ENCODE measurements around the gene STK38L.

Gene STK38L

DNA sequence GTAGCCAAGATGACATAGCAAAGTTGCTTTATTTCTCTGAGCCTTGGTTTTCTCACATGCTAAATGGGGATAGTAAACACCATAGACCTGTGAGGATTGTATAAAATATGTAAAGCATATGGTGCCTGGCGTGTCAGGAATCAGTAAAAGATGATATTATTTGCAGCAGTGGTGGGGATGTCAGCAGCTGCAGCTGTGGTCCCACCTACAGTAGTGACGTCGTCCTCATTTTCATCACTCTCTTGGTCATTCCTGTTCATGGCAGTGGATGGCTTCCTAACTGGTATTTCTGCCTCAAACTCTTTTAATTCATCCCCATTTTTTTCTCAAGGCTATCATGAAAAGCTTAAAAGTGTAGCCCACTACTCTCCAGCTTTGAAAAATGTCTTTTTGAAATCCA lies 100.7 kb downstream of the STK38L start:
- DNase-seq (ENCODE audit: low spot score in 2 of 2) (no peak), ATAC-seq (ENCODE audit: low read depth) (no peak)
- no peaks in the 10 kb centered on the region for H3K36me3 Mint-ChIP-seq
- no peak overlapping the region for H3K27ac Mint-ChIP-seq
- no peaks in the 10 kb centered on the region for H3K4me1 Mint-ChIP-seq
- H3K9me3 Mint-ChIP-seq = no peaks in the 10 kb centered on the region
- H3K4me3 Mint-ChIP-seq = no peak overlapping the region
- no peaks in the 10 kb centered on the region for H3K27me3 Mint-ChIP-seq

DNA sequence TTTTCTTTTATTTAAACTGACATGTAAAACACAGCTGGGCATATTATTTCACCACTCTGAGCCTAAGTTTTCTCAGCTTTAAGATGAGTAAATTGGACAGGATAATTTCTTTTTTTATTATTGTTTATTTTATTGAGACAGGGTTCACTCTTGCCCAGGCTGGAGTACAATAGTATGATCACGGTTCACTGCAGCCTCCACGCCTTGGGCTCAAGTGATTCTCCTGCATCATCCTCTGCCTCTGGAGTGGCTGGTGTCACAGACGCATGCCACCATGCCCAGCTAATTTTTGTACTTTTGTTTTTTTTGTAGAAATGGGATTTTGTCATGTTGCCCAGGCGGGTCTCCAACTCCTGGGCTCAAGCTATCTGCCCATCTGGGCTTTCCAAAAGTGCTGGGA lies 101.3 kb downstream of the STK38L start:
- no peak overlapping the region for H3K4me3 Mint-ChIP-seq
- ATAC-seq (ENCODE audit: low read depth) (no peak), DNase-seq (ENCODE audit: low spot score in 2 of 2) (no peak)
- no peak overlapping the region for H3K27ac Mint-ChIP-seq
- H3K9me3 Mint-ChIP-seq = no peaks in the 10 kb centered on the region
- no peaks in the 10 kb centered on the region for H3K27me3 Mint-ChIP-seq
- H3K4me1 Mint-ChIP-seq = no peaks in the 10 kb centered on the region
- no peaks in the 10 kb centered on the region for H3K36me3 Mint-ChIP-seq

DNA sequence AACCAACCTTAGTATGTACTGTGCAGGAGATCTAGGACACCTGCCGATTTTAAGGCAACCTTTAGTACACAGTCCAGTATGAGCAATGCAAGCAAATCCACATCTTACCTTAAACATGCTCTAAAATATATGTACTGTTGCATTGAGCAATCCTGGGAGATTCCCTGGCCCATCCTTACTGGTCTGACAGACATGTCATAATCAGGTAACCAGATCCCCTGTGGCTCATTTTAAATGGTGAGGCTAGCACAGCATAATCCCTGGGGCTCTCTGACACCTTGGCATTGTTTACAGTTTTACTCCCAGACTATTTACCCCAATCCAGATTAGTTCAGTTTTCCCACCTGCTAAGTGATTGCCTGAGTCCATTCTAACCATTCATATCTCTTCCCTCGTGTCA lies 103.7 kb downstream of the STK38L start:
- ATAC-seq (ENCODE audit: low read depth) = no peak
- no peak overlapping the region for H3K27ac Mint-ChIP-seq

DNA sequence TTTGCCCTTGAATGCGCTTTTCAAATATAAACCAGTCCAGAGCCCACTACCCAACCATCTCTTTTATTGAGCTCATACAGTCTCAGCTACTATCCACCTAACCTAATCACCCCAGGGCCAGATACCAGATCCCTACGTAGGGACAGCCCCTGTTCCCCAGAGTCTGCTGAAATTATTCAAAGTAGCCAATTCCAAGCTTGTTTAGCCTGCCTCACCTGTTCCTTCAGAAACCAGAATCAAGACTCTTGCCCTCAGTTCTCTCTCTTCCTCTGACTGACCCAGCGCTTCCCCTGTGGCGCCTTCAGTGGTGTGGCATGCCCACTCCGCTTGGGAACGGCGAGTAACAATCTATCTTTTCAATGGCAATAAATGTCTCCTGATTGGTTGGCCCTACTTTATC lies 107.4 kb downstream of the STK38L start:
- Mint-ChIP-seq H3K36me3 (no peaks in the 10 kb centered on the region), H3K27ac (no peak overlapping the region), H3K9me3 (no peaks in the 10 kb centered on the region), H3K4me3 (no peak overlapping the region), H3K4me1 (no peaks in the 10 kb centered on the region), H3K27me3 (no peaks in the 10 kb centered on the region)
- DNase-seq (ENCODE audit: low spot score in 2 of 2) = no peak
- ATAC-seq (ENCODE audit: low read depth) = no peak

More for the DNA sequence above, 103.7 kb downstream of the STK38L start:
- Mint-ChIP-seq H3K27me3 (no peaks in the 10 kb centered on the region), H3K36me3 (no peaks in the 10 kb centered on the region), H3K4me3 (no peak overlapping the region), H3K4me1 (no peaks in the 10 kb centered on the region), H3K9me3 (no peaks in the 10 kb centered on the region)
- no peak for DNase-seq (ENCODE audit: low spot score in 2 of 2)

DNA sequence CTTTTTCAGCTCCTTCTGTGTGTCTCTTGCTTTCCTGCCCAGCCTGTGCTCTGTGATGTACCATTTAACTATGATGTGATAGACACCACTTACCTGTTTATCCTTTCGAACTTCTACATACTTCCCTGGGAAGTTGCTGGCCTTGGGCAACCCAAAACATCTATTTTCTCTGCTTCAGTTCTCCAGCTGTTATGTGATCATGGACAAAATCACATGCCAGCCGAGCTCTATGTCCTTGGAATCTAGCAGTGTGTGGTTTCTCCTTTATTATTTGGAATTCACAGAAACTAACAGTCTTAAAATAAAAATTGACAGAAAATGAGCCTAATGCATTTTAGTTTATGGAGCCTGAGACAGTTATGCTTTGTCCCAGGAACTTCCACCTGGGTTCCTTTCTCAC lies 111.4 kb downstream of the STK38L start:
- Mint-ChIP-seq H3K4me1 (no peaks in the 10 kb centered on the region), H3K9me3 (no peaks in the 10 kb centered on the region), H3K4me3 (no peak overlapping the region)

DNA sequence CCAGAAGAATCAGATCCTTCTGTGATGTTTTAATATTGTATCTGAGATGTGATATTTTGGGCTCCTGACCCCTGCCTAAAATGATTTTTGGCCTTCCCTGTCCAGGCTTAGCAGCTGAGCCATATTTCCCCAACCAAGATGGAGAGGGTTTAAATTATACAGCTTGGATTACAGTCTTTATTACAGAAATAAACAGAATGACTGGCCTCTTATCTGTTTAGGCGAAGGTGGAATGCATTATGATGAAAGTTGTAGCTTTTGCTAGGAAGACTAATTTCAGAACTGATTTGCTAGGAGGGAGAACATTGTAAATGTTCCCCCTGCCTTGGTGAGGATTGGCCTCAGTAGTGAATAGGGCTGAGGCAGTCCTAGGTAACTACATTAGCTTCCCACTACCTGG lies 111.9 kb downstream of the STK38L start:
- H3K4me1 Mint-ChIP-seq = no peaks in the 10 kb centered on the region
- H3K27ac Mint-ChIP-seq = no peak overlapping the region
- no peaks in the 10 kb centered on the region for H3K27me3 Mint-ChIP-seq
- ATAC-seq (ENCODE audit: low read depth) (no peak), DNase-seq (ENCODE audit: low spot score in 2 of 2) (no peak)
- H3K36me3 Mint-ChIP-seq = no peaks in the 10 kb centered on the region
- H3K9me3 Mint-ChIP-seq = no peaks in the 10 kb centered on the region
- H3K4me3 Mint-ChIP-seq = no peak overlapping the region

More for the DNA sequence above, 111.4 kb downstream of the STK38L start:
- Mint-ChIP-seq H3K27me3 (no peaks in the 10 kb centered on the region), H3K27ac (no peak overlapping the region), H3K36me3 (no peaks in the 10 kb centered on the region)
- DNase-seq (ENCODE audit: low spot score in 2 of 2) (no peak), ATAC-seq (ENCODE audit: low read depth) (no peak)

DNA sequence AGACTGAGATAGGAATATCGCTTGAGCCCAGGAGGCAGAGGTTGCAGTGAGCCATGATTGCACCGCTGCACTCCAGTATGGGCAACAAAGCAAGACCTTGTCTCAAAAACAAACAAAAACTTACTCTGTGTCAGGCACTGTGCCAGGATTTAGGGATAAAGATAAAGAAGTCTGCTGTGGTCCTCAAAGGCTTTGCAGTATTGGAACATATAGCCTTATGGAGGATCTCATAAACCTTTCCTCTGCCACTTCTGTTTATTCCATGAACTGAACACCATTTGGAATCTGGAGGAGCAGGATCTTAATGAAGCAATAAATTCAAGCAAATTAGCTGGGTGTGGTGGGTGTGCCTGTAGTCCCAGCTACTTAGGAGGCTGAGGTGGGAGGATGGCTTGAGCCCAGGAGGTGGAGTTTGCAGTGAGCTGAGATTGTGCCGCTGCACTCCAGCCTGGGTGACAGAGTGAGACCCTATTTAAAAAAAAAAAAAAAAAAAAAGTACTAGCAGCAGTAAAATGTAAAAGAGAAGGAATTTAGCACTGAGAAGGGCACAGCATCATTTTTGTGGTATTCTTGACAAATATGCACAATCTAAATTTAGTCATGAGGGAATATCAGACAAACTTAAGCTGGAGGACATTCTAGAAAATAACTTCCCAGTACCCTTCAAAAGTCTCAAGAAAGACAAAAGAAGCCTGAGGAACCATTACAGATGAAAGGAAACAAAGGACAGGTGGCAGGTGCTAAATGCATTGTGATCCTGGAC lies 115.7 kb downstream of the STK38L start:
- no peak overlapping the region for H3K27ac Mint-ChIP-seq
- H3K36me3 Mint-ChIP-seq = no peaks in the 10 kb centered on the region
- peaks cover 3% of the 10 kb centered on the region for H3K9me3 Mint-ChIP-seq
- no peaks in the 10 kb centered on the region for H3K27me3 Mint-ChIP-seq
- H3K4me3 Mint-ChIP-seq = no peak overlapping the region
- DNase-seq (ENCODE audit: low spot score in 2 of 2) (no peak), ATAC-seq (ENCODE audit: low read depth) (no peak)
- H3K4me1 Mint-ChIP-seq = no peaks in the 10 kb centered on the region

DNA sequence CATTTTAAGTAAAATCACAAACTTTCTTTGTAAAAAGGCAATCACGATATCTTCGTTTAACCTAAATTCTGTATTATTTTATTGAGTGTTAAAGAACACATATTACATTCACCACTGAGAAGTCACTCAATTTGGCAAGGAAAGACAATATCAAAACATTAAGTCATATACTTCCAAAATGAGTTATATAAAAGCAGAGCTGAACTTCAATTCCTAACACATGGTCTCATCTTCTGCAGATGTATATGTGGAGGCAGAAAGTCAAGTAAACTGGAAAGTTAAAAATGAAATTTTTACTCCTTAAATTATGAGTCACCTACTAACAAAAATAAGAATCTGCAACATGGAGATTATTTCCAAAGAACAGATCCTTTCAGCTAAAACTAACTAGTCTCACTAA lies 117.3 kb downstream of the STK38L start:
- Mint-ChIP-seq H3K4me3 (no peak overlapping the region), H3K4me1 (no peaks in the 10 kb centered on the region), H3K27me3 (no peaks in the 10 kb centered on the region), H3K27ac (no peak overlapping the region), H3K9me3 (peaks cover 3% of the 10 kb centered on the region), H3K36me3 (no peaks in the 10 kb centered on the region)
- DNase-seq (ENCODE audit: low spot score in 2 of 2) (no peak), ATAC-seq (ENCODE audit: low read depth) (no peak)

DNA sequence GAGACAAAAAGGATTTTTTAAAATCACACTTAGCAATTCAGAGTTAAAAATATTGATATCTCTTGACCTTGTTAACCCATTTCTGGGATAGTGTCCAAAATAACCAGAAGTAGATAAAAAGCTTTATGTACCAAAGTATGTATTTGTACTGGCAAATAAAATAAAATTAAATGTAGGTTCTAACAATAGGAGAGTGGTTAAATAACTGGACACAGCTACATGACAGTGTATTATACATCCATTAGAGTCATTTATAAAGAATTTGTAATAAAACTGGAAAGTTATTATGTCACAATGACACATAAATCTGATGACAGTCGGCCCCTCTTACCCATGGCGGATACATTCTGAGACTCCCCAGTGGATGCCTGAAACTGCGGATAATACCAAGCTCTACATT lies 122.5 kb downstream of the STK38L start:
- Mint-ChIP-seq H3K4me3 (no peak overlapping the region), H3K36me3 (no peaks in the 10 kb centered on the region)
- DNase-seq (ENCODE audit: low spot score in 2 of 2) = no peak

DNA sequence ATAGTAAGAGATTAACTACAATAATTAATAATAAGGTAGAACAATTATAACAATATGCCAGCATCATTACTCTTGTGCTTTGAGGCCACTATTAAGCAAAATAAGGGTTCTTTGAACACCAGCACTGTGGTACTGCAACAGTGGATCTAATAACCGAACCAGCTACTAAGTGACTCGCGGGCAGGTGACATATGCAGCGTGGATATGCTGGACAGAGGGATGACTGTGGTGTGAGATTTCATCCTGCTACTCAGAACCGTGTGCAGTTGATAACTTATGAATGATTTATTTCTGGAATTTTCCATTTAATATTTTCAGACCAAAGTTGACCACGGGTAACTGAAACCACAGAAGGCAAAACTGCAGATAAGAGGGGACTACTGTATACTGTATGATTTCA lies 123.0 kb downstream of the STK38L start:
- no peak overlapping the region for H3K4me3 Mint-ChIP-seq
- H3K9me3 Mint-ChIP-seq = peaks cover 3% of the 10 kb centered on the region
- H3K27ac Mint-ChIP-seq = no peak overlapping the region

More for the DNA sequence above, 122.5 kb downstream of the STK38L start:
- H3K27ac Mint-ChIP-seq = no peak overlapping the region
- H3K4me1 Mint-ChIP-seq = no peaks in the 10 kb centered on the region
- peaks cover 1% of the 10 kb centered on the region for H3K27me3 Mint-ChIP-seq
- no peak for ATAC-seq (ENCODE audit: low read depth)
- H3K9me3 Mint-ChIP-seq = peaks cover 3% of the 10 kb centered on the region

More for the DNA sequence above, 123.0 kb downstream of the STK38L start:
- no peaks in the 10 kb centered on the region for H3K4me1 Mint-ChIP-seq
- ATAC-seq (ENCODE audit: low read depth) (no peak), DNase-seq (ENCODE audit: low spot score in 2 of 2) (no peak)
- H3K36me3 Mint-ChIP-seq = no peaks in the 10 kb centered on the region
- H3K27me3 Mint-ChIP-seq = peaks cover 1% of the 10 kb centered on the region

Measured in memory B cell (primary cell).